NCI-H524 treated with DMSO at 0.1 percent for 48 hours (cell line): Measurements from ENCODE around the gene CR2.
"Not testable (repeated sequence)": the region's sequence is repeated elsewhere in the genome, so short reads cannot be mapped to it uniquely, and the experiment has no call there.

Experiments used
- DNase-seq: peaks from one replicate; lab custom pipeline; 2025; lab: John Stamatoyannopoulos, UW

CR2 gene

GRCh38 chr1:207444514-207445217 is 9.5 kb upstream of the CR2 start:
- DNase-seq = no peak

DNA sequence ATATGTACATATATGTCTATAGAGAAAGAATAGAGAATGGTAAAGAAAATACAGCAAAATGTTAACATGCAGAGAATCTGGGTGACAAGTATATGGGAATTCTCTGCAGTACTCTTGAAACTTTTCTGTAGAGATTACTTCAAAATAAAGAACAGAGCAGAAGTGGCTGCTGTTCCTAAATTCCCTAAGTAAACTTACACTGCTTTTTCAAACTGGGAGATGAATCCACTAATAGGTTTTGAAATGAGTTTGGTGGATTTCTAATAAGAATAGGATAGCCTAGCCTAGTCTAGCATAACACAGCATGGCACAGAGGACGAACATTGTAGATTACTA is 450 bp upstream of the CR2 start:
- no peak for DNase-seq

DNA sequence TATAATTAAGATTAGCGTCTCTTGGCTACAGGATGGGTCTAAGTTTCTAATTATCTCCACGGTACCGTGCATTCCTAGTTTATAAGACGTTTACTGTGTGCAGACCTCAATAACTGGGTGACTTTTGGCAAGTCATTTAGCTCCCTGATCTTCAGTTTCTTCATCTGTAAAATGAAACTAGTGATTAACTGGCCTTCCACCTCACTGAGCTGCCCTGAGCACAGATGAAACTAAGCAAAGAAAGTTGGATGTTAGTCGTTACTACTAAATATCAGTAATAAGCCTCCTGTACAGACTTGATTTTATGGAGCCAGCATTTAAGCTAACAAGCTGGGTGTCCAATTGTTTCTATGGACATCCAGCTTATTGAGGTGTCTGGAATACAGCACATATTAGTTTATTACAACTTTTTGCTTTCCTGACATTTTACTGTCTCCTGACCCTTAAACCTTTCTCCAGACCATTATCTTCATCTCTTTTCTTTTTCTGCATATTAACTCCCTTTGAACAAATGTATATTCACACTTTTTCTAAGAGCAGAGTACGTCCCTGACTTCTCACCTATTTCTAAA is 1.1 kb downstream of the CR2 start:
- no peak for DNase-seq

DNA sequence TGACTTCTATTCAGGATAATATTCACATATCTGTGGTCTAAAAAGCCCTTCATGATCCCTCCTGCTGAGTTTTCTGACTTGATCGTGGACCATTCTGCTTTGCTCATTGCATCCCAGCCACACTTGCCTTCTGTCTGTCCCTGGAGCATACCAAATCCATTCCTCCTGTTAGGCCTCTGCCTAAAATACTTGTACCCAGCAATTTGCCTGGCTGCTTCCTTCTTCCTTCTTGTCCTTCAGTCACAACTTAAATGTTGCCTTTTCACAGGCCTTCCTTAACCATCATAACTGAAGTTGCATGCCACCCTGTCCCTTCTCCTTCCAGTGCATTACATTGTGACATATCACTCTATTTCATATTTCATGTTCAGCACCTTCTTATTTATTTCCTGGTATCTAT is 4.3 kb downstream of the CR2 start:
- DNase-seq = no peak

DNA sequence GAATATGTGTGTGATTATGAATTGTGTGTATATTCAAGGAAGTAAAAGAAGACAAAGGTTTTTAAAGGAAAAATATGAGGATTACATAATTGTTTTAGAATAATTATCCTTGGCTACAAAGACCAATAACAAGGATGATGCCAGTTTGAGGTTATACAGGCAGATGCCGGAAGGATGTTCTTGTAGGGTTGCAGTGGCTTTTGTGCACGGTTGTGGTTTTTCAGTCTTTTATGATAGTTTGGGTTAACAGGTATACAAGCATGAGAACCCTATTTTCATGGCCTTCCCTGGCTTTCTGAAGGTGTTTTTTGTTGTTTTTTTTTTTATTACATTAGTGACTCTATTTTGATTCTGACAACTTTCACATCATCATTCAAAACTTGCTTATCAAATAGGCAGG is 4.9 kb downstream of the CR2 start:
- no peak for DNase-seq

- DNase-seq = no peak
Measured at GRCh38 chr1:207461649-207462048, 7.5 kb downstream of the CR2 start.

DNA sequence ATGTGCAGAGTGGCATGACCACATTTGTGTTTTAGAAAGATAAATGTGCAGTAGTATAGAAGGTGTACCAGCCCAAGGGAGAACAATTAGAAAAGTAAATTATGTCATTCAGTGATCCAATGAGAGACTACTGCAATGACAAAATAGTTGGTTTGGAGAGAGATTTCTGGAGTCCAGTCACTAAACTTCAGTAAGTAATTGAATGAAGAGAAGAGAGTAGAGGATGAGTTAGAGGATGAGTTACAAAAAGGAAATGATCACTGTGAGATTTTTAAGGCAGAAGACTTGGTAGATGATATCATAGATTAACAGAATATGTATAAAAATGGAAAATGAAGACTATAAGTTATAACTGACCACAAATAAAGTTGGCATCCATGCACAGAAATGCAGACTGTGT is 8.4 kb downstream of the CR2 start:
- DNase-seq = no peak

DNA sequence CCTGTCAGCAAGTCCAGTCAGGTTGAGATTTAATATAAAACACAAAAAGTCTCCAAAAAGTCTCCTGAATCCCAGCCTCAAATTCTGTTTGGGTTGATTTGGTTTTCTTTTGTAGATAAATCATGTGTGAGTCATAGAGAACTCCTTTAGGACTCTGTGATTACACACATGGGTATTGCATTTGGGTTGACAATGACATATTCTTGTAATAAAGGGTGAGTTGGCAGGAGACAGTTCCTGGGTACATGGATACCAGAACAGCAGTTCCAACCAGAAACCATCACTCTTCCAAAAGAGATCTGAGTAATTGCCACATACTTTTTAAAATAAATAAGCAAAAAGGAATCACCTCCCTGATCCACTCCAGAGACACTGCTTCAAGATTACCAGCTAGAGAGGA is 8.9 kb downstream of the CR2 start:
- DNase-seq = no peak

GRCh38 chr1:207463571-207463970 is 9.4 kb downstream of the CR2 start:
- DNase-seq = no peak

DNA sequence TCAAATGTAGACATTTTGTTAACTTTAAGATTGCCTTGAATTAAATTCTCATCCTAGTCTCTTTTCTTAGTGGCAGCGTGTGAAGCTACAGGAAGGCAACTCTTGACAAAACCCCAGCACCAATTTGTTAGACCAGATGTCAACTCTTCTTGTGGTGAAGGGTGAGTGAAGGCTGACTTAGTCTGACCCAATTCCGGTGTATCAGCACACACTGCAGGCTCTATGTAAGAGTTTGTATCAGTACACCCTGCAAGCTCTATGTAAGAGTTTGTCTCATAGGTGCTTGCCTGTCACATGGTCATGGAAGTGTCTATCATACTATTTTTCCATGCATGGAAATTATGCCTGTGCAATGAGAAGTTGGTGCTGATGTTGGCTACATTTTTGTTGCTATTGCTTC is 16.8 kb downstream of the CR2 start:
- no peak for DNase-seq

DNA sequence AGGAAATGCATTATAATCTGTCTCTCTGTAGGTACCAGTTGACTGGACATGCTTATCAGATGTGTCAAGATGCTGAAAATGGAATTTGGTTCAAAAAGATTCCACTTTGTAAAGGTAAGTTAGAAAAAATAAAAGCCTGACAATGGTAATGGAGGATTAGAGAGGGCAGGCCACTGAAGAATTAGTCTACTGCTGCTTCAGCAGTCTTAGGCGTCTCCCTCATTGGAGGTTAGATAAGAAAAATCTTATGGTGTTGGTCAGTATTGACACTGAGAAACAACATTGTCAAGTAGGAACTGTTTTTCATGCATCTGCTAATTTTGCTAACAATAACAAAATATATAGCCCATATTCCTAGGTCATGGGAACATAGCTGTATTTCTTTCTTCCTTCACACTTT is 20.1 kb downstream of the CR2 start:
- no peak for DNase-seq

DNA sequence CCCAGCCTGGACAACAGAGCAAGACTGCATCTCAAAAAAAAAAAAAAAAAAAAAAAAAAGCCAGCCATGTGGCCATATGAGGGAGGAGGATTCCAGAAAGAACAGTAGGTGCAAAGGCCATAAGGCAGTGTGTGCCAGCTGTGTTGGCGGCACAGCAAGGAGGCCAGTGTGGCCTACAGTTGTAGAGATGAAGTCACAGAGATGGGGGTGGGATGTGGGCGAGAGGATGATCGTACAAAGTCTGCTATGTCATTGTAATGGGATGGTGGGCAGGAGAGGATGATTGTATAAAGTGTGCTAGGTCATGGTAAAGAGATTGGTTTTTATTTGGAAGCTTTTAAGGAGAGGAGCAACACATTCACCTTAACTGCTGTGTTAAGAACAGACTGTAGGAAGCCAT is 32.1 kb downstream of the CR2 start:
- no peak for DNase-seq

DNA sequence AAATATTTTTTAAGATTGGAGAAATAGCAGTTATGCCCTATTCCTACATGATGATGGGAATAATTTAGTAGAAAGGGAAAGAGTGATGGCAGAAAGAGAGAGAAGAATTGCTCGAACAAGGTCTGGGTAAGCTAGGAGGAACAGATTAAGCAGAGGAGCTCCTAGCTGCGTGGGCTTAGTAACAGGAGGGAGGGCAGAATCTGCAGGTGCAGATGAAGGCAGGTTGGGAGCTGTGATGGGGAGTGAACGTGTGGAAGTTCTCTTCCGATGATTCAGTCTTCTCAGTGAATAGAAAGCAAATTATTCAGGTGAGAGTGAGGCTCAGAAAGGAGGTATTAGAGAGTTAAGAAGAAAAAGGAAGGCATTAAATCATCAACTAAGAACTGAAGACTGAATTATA is 33.5 kb downstream of the CR2 start:
- no peak for DNase-seq

GRCh38 chr1:207493212-207493611 is 39.1 kb downstream of the CR2 start:
- DNase-seq = no peak

DNA sequence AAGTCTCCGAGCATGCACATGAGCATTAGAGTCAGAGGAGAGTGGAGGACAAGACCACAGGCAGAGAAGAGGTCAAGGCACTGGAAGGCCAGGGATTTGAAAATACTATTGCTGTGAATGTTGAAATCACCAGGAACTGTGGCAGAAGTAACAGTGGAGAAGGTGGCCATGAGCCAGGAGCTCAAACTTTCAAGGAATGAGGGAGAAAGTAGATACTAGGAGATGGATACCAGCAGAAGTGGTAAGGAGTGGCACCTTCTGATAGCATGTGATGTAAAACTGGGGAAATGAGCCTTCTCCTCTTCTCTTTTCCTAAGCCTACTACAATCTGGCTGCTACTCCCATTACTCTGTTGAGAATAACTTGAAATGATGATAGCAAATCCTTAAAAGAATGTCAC is 40.0 kb downstream of the CR2 start:
- no peak for DNase-seq

DNA sequence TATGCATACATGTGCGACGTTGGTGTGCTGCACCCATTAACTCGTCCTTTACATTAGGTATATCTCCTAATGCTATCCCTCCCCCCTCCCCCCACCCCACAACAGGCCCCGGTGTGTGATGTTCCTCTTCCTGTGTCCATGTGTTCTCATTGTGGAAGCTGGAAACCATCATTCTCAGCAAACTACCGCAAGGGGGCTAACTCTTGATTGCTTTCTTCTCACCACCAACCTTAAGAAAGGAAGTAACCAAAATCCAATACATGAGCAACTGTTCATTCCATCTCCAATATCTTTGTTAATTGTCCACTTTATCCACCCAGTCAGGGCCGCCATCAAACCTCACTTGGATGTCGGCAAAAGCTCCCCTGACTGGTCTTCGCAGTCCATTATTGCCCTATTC is 41.2 kb downstream of the CR2 start:
- not testable (repeated sequence) for DNase-seq

- DNase-seq = no peak
Measured at GRCh38 chr1:207495801-207496792, 42.0 kb downstream of the CR2 start, which contains the start of gene CR1. Gene CR1, plus strand, starts transcription at chr1:207496157. Its CDS starts 111 bp downstream, at chr1:207496268.

GRCh38 chr1:207497941-207498340 is 43.8 kb downstream of the CR2 start:
- DNase-seq = no peak

DNA sequence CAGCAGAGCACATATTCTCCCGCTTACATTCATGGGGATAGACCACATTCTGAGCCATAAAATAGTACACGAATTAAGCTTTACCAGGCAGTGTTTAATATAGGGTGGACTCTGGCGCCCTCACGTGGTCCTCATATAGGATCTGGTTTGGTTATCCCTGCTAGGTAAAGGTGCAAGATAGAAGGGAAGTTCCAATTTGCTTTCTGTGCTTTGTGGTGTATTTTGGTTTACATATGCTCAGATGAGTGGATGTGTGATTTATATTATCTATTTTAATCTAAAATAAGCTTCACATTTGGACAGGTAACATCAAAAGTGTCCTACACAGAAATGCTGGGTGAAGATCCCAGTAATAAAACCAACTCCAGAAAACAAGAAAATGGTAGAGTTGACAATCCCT is 45.4 kb downstream of the CR2 start:
- DNase-seq = peak; percentile 10

- no peak for DNase-seq
Measured at GRCh38 chr1:207500306-207500705, 46.2 kb downstream of the CR2 start.

GRCh38 chr1:207501071-207501470 is 46.9 kb downstream of the CR2 start:
- no peak for DNase-seq

- DNase-seq = no peak
Measured at GRCh38 chr1:207502726-207503125, 48.6 kb downstream of the CR2 start.

DNA sequence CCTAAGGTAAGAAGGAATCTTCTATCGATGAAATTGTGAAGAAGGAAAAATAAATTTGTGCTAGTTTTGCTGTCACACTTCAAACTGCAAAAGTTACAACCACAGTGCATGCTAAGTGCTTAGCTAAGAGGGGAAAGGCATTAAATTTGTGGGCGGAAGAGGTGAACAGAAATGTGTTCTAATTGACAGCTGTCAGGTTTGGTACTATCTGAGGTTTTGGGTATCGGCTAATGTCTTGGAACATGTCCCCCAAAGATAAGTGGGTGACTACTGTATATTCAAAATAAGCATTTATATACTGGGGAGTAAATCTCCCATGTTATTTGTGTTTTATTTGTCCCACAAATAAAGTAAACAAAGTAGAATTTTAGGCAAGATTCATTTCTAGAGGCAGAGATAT is 49.8 kb downstream of the CR2 start:
- DNase-seq = no peak
